GM19395 (cell line): ENCODE data around the gene TSHZ2.

Experiments
- ATAC-seq: cut with Tn5 transposase; IDR thresholded peaks from one replicate; pipeline ENCODE4 v1.9.1; 2021; ENCODE audit warnings: mild to moderate bottlenecking, moderate library complexity; ENCODE audit not compliant: unreplicated experiment

The TSHZ2 gene

DNA sequence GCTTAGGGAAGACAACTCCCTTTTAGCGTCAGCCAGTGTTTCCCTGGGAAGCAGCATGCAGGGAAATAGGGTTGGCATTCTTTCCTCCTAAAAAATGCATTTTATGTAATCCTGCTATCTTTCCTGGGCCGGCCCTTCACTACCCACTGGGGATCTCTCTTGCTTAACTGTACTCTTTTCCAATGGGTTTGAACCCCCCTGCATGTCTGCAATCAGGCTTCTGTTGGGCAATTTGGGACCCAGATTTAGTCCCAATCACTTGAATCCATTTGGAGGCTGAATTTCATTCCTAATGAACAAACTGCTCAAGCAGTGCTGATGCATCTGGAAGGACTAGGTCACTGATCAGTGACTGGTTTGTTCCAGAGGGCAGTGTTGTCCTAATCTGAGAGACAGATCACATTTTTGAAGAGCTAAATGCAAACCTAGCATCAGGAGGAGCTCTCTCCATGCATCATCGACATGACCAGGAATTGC, 152.0 kb downstream of the TSHZ2 start:
- ATAC-seq, result no peak

GRCh38 chr20:53124803-53125202, 152.6 kb downstream of the TSHZ2 start:
- ATAC-seq, result no peak

DNA sequence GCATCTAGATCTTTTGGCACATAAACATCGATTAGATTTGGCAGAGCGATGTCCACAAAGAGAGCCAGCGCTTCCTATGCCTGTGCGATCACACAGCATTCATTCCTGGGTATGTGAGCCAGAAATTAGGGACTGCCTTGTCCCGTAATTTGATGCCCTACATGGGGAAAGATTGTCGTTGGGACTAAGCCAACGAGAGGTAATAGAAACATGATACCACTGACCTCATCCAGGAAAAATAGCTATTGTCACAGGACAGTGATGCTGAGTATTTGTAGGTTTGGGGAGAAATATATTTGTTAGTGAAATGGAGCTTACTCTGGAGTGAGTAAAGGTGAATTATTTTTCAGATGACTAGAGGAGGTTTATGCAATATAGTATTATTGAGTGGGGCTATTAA, 154.0 kb downstream of the TSHZ2 start:
- ATAC-seq, result no peak

- no peak for ATAC-seq
These were observed 154.9 kb downstream of the TSHZ2 start for GRCh38 chr20:53127027-53127426.

GRCh38 chr20:53128004-53128403, 155.8 kb downstream of the TSHZ2 start:
- ATAC-seq, result no peak

DNA sequence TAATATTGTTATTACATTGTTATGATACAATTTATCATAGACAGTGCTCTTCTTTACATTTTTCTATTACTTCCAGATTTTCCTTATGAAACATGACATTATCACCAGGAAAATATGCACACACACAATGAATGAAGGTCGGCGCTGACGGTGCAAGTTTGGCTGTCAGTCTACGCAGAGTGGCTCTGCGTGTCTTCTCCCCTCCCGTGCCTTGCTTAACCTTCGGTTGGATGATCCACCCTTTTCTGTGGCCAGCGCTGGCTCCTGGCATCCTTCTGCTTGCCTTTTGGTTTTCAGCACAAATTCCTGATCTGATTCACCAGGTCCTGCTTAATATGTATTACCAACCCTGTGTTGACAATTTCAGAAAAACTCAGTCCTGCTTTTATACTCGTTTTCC, 157.4 kb downstream of the TSHZ2 start:
- no peak for ATAC-seq

DNA sequence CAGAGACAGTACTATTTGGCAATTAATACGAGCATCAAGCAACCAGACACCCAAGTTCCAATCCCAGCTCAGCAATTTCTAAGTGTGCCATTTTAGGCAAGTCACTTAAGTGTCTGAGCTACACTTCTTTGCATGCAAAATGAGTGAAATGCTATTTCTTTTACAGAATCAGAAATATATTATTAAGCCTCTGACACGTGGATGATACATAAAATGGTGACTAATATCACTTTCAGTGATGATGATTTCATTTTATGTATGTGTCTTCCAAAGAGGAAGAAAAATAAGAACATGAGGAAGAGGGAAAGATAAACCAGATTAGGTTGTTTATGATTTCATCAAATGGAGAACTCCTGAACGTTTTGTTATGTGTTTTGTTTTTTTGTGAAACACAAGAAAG, 158.6 kb downstream of the TSHZ2 start:
- ATAC-seq, result no peak

GRCh38 chr20:53133125-53133524, 161.0 kb downstream of the TSHZ2 start:
- ATAC-seq, result no peak

DNA sequence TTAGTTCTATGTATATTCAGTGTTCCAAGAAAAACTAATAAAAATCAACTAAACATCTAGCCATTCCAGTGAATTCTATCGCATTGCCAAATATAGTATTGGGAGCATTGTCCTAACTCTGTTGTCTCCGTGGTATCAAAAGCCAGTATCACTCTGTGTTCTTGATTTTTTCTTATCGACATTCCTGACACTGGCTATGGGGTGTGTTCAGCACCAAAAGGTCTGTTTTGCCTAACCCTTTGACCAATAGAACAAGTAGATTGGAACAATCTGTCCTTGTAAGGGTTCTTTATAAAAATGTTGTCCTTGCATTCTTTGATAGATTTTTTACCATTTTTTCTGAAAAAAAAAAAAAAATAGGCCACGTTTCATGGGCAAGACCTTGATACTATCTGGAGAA, 161.5 kb downstream of the TSHZ2 start:
- no peak for ATAC-seq

DNA sequence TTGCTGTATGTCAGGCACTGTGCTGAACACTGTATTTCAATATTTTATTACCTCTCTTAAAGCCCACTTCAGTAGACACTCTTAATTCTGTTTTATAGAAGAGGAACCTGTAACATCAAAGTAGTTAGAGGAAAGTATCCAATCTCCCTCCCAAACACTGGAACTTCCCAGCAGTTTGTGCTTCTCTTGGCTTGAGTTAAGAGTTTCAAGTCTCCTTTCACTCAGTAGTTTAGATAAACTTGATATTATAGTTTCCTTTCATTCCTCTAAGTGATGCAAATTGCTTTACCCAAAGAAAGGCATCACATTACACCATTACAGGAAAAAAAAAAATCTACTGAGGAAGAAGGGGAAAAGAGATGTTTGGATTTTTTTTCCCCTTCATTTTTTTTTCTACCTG, 164.3 kb downstream of the TSHZ2 start:
- ATAC-seq, result no peak

DNA sequence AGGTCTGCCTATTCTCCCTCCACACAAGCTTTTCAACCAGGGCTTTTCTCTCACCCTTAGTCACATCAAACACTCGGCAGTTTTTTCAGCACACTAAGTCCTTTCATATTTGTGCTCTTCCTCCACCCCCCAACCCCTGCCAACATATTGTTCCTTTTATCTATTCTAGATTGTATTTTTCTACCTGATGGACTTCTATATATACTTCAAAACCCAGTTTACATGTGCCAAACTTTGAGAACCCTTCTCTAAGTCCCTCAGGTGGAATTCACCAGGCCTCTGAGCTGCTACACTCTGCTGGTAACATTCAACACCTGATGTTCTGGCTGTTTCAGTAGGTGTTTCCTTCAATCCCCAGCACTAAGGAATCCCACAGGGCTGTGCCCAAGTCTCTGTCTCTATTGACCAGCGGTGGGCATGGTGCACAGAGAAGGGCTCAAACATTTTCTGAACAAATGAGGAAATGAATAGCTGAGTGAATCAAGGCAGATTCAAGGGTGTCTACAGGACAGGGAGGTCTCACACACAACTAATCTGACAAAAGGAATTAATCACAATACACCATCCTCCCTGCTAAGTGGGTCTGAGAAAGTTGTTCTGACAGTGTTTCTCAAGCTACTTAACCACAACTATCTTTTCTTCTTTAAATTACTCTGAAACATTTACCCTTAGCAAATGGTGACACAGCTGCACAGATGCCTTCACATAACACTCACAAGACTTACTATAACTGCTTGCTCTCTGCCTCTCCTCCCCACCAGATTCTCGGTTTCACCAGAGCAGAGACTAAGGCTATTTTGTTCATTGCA, 166.5 kb downstream of the TSHZ2 start:
- ATAC-seq, result peak; percentile 97

GRCh38 chr20:53141201-53142050, 169.3 kb downstream of the TSHZ2 start:
- ATAC-seq, result no peak

- ATAC-seq, result no peak
These were observed 170.3 kb downstream of the TSHZ2 start for GRCh38 chr20:53142225-53143127.

DNA sequence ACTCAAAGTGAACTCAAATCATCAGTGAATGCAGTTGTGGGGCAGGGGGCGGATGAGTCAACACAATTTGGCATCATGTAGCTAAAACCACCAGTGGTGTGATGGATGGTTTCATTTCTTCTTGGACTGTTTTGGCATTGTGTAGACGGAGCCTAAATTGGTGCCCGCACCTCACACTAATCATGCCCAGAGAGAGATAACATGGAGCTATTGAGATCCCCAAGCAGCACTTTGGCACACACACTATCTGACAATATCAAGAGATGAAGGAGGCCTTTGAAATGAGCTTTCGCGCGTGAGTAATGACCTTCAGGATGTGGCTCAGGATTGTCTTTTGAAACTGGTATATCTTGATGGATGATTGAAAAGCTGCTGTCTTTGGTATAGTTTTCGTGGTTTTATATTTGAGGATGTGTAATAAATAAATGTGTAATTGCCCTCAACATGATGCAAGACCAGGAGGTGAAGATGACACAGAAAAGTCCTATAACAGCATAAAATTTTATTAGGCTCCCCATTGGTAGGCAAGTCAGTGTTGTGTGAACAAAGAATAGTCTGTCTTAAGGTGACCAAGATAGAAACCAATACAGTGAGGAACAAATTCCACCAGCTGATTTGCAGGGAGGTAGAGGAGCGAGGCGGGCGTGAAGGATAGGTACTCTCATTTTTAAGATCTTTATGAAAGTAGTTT, 174.2 kb downstream of the TSHZ2 start:
- no peak for ATAC-seq

- ATAC-seq, result no peak
These were observed 176.6 kb downstream of the TSHZ2 start for GRCh38 chr20:53148771-53149147.

GRCh38 chr20:53149148-53149889, 177.2 kb downstream of the TSHZ2 start:
- ATAC-seq, result no peak

- no peak for ATAC-seq
These were observed 177.7 kb downstream of the TSHZ2 start for GRCh38 chr20:53149890-53150205.

GRCh38 chr20:53150532-53150931, 178.4 kb downstream of the TSHZ2 start:
- ATAC-seq, result no peak

DNA sequence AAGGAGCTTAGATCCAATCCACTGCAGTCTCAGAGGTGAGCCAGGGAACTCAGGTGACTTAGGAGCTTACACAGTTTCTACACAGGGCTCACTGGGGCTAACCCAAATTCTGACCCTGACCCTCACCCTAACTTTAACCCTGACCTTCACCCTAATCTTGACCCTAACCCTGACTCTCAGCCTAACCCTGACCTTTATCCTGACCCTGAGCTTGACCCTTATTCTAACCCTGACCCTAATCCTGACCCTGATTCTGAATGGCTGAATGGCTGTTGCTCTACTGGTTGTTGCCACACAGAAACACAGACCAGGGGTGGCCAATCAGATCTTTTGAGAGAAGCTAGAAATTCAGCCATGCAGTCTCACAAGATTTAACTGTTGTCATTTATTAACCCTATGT, 180.1 kb downstream of the TSHZ2 start:
- no peak for ATAC-seq

DNA sequence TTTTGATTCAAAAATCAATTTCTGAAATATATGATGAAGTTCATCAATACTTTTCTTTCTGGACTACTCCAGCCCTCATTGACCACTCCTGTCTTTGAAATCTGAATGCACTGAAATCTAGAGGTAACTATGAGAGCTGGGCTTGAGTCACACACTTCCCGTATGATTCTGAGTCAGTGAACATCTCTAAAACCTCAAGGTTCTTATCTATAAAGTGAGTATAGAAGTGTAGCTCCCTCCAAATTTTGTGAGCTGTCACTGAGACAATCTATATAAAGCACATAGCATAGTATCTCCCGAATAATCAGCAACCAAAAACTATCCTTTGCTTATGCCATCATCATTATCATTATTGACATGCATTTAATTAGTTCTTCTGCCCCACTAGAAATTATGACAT, 182.4 kb downstream of the TSHZ2 start:
- no peak for ATAC-seq
